SU-DHL-6 (cell line): ENCODE results near the gene OR4X1.

Experiments used
- EZH2phosphoT487 ChIP-seq: fragments of 200-600 bp; sonication (generic), shearing (Covaris generic); conservative IDR thresholded peaks from 2 replicates; pipeline ENCODE4 v1.6.1; 2018; ENCODE audit warnings: mild to moderate bottlenecking, antibody characterized with exemption, low read length, moderate library complexity, mixed read lengths
- TF ChIP-seq, protein P1 (sequence below): fragments of 200-600 bp; sonication (generic); IDR thresholded peaks from one replicate; pipeline ENCODE4 v1.5.1; 2017; ENCODE audit warnings: antibody characterized with exemption, mild to moderate bottlenecking, low read length, moderate library complexity; ENCODE audit not compliant: insufficient read depth, poor library complexity, severe bottlenecking

DNA sequence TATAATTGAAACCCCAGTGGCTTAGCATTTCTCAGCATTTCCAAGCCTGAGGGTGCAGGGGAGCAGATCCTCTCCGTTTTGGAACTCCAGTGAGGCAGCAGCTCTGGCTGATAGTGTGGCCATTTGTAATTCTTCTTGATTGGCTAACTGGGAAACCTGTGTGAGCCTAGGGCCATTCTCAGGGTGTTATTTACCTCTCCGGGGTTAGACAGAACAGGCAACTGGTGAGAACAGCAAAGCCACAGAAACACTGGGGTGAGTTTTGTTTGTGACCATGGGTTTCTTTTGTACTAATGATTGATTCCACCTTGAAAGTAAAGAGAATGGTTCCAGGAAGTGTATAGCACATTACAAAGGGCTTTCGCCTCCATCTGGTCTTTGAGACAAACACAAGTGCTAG, 21.2 kb upstream of the OR4X1 start:
- TF ChIP-seq, protein P1, sequence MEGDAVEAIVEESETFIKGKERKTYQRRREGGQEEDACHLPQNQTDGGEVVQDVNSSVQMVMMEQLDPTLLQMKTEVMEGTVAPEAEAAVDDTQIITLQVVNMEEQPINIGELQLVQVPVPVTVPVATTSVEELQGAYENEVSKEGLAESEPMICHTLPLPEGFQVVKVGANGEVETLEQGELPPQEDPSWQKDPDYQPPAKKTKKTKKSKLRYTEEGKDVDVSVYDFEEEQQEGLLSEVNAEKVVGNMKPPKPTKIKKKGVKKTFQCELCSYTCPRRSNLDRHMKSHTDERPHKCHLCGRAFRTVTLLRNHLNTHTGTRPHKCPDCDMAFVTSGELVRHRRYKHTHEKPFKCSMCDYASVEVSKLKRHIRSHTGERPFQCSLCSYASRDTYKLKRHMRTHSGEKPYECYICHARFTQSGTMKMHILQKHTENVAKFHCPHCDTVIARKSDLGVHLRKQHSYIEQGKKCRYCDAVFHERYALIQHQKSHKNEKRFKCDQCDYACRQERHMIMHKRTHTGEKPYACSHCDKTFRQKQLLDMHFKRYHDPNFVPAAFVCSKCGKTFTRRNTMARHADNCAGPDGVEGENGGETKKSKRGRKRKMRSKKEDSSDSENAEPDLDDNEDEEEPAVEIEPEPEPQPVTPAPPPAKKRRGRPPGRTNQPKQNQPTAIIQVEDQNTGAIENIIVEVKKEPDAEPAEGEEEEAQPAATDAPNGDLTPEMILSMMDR: no peak
- TF ChIP-seq EZH2phosphoT487: no peak
